Measurements from ENCODE around the gene TMEM53.

Gene TMEM53

GRCh38 chr1:44707959-44708831, 33.9 kb upstream of the TMEM53 start:
- Histone ChIP-seq H3K36me3 (ENCODE audit: low read length) (no peaks in the 10 kb centered on the region), H3K9me3 (ENCODE audit: insufficient read depth, low read length) (no peaks in the 10 kb centered on the region), H4K20me1 (ENCODE audit: low read depth, low read length) (no peaks in the 10 kb centered on the region), H2AFZ (ENCODE audit: low read depth, low read length, severe bottlenecking) (peak overlapping the region; percentile 21), H3K27me3 (ENCODE audit: low read length) (no peaks in the 10 kb centered on the region), H3K4me3 (ENCODE audit: insufficient read depth, low read length, poor library complexity, severe bottlenecking) (no peak overlapping the region), H3K9ac (ENCODE audit: low read length) (peak overlapping the region; percentile 33), H3K4me2 (ENCODE audit: low read depth, low read length, poor library complexity, severe bottlenecking) (peak overlapping the region; percentile 41), H3K79me2 (ENCODE audit: insufficient read depth, low read length) (no peaks in the 10 kb centered on the region), H3K27ac (ENCODE audit: low read depth, low read length) (no peak overlapping the region), H3F3A (ENCODE audit: insufficient read depth) (peaks cover 21% of the 10 kb centered on the region), H3K9me2 (replicated peaks; ENCODE audit: insufficient read depth, low read length) (no peaks in the 10 kb centered on the region)
- TF ChIP-seq EZH2phosphoT487 (conservative IDR thresholded peaks at IDR 0.05; ENCODE audit: low read length) (no peak), CTCF (IDR thresholded peaks at IDR 0.05; ENCODE audit: insufficient read depth, low read length, poor library complexity, severe bottlenecking) (peak; percentile 65)

- no peak overlapping the region for H3K27ac ChIP-seq (ENCODE audit: low read depth, low read length)
- H3K9ac ChIP-seq (ENCODE audit: low read length), result no peak overlapping the region; the same call in 1 of the 2 replicates
Measured at GRCh38 chr1:44707112-44707881, 33.0 kb upstream of the TMEM53 start.

GRCh38 chr1:44705938-44706337, 31.7 kb upstream of the TMEM53 start:
- no peak overlapping the region for H3K27ac ChIP-seq (ENCODE audit: low read depth, low read length)

More at GRCh38 chr1:44707112-44707881, 33.0 kb upstream of the TMEM53 start:
- Histone ChIP-seq H3K4me2 (ENCODE audit: low read depth, low read length, poor library complexity, severe bottlenecking) (peak overlapping the region; percentile 41), H3K36me3 (ENCODE audit: low read length) (no peaks in the 10 kb centered on the region), H3F3A (ENCODE audit: insufficient read depth) (peaks cover 12% of the 10 kb centered on the region), H3K27me3 (ENCODE audit: low read length) (no peaks in the 10 kb centered on the region), H3K9me2 (replicated peaks; ENCODE audit: insufficient read depth, low read length) (no peaks in the 10 kb centered on the region), H2AFZ (ENCODE audit: low read depth, low read length, severe bottlenecking) (peak overlapping the region; percentile 21), H3K79me2 (ENCODE audit: insufficient read depth, low read length) (no peaks in the 10 kb centered on the region), H4K20me1 (ENCODE audit: low read depth, low read length) (no peaks in the 10 kb centered on the region), H3K9me3 (ENCODE audit: insufficient read depth, low read length) (no peaks in the 10 kb centered on the region), H3K4me3 (ENCODE audit: insufficient read depth, low read length, poor library complexity, severe bottlenecking) (no peak overlapping the region)
- TF ChIP-seq EZH2phosphoT487 (conservative IDR thresholded peaks at IDR 0.05; ENCODE audit: low read length), result no peak
- no peak for TF ChIP-seq CTCF (IDR thresholded peaks at IDR 0.05; ENCODE audit: insufficient read depth, low read length, poor library complexity, severe bottlenecking)

More at GRCh38 chr1:44705938-44706337, 31.7 kb upstream of the TMEM53 start:
- H4K20me1 ChIP-seq (ENCODE audit: low read depth, low read length), result no peaks in the 10 kb centered on the region
- no peaks in the 10 kb centered on the region for H3K36me3 ChIP-seq (ENCODE audit: low read length)
- H3K4me3 ChIP-seq (ENCODE audit: insufficient read depth, low read length, poor library complexity, severe bottlenecking), result no peak overlapping the region
- H3K4me2 ChIP-seq (ENCODE audit: low read depth, low read length, poor library complexity, severe bottlenecking), result no peak overlapping the region
- no peaks in the 10 kb centered on the region for H3K79me2 ChIP-seq (ENCODE audit: insufficient read depth, low read length)
- no peak for TF ChIP-seq CTCF (IDR thresholded peaks at IDR 0.05; ENCODE audit: insufficient read depth, low read length, poor library complexity, severe bottlenecking)
- no peak for TF ChIP-seq EZH2phosphoT487 (conservative IDR thresholded peaks at IDR 0.05; ENCODE audit: low read length)
- no peaks in the 10 kb centered on the region for H3K27me3 ChIP-seq (ENCODE audit: low read length)
- H3F3A ChIP-seq (ENCODE audit: insufficient read depth), result no peaks in the 10 kb centered on the region
- no peaks in the 10 kb centered on the region for H3K9me2 ChIP-seq (replicated peaks; ENCODE audit: insufficient read depth, low read length)
- H2AFZ ChIP-seq (ENCODE audit: low read depth, low read length, severe bottlenecking), result no peak overlapping the region
- H3K9ac ChIP-seq (ENCODE audit: low read length), result no peak overlapping the region
- H3K9me3 ChIP-seq (ENCODE audit: insufficient read depth, low read length), result no peaks in the 10 kb centered on the region

All from SU-DHL-6 (cell line).